BLaER1 treated with 17β-estradiol and CSF1 and Interleukin-3, amounts not matched to agents 10 nM and 100 nM (cell line): ENCODE data around the gene RASAL2.

Experiments
- H3K27ac ChIP-seq, 11 experiments: shearing (Covaris generic); formaldehyde crosslinking; 2 replicates each; pipeline ENCODE4 v1.8.1; 2022
- H3K27me3 ChIP-seq, 11 experiments: shearing (Covaris generic); formaldehyde crosslinking; 2 replicates each; pipeline ENCODE4 v1.8.1; 2022
- H3K36me3 ChIP-seq, 11 experiments: shearing (Covaris generic); formaldehyde crosslinking; 2 replicates each; pipeline ENCODE4 v1.8.1; 2022
- H3K4me1 ChIP-seq, 10 experiments: shearing (Covaris generic); formaldehyde crosslinking; 2 replicates each; pipeline ENCODE4 v1.8.1; 2022
- H3K4me2 ChIP-seq, 11 experiments: shearing (Covaris generic); formaldehyde crosslinking; 2 replicates each; pipeline ENCODE4 v1.8.1; 2022
- H3K4me3 ChIP-seq, 10 experiments: shearing (Covaris generic); formaldehyde crosslinking; 2 replicates each; pipeline ENCODE4 v1.8.1; 2022
- H3K9ac ChIP-seq, 11 experiments: shearing (Covaris generic); formaldehyde crosslinking; 2 replicates each; pipeline ENCODE4 v1.8.1; 2022
- H3K9me3 ChIP-seq, 11 experiments: shearing (Covaris generic); formaldehyde crosslinking; replicated peaks in 1 of 11; 2 replicates each; pipeline ENCODE4 v1.8.1; 2022
- H4K20me1 ChIP-seq, 11 experiments: shearing (Covaris generic); formaldehyde crosslinking; 2 replicates each; pipeline ENCODE4 v1.8.1; 2022
- Cebpa-rat ChIP-seq, 11 experiments: shearing (Covaris generic); IDR thresholded peaks; 2 replicates each; pipeline ENCODE4 v1.8.1; 2022

RASAL2 gene

GRCh38 chr1:178407655-178408054 is 313.8 kb downstream of the RASAL2 start:
- Histone ChIP-seq H3K27ac (peak overlapping the region in 7 of 11 experiments; percentile 39 to 86 (median 74); a peak in 14 of 22 replicates), H3K36me3 (peaks cover 0 to 33% (median 9%) of the 10 kb centered on the region in 11 experiments; a peak in 9 of 22 replicates), H4K20me1 (no peaks in the 10 kb centered on the region), H3K4me1 (peaks cover 27 to 68% (median 39%) of the 10 kb centered on the region in 10 experiments), H3K9ac (peak overlapping the region in 7 of 11 experiments; percentile 3 to 80 (median 63); a peak in 10 of 22 replicates), H3K4me3 (peak overlapping the region in 5 of 10 experiments; percentile 31 to 66 (median 57); a peak in 9 of 20 replicates), H3K27me3 (no peaks in the 10 kb centered on the region), H3K4me2 (peak overlapping the region in 10 of 11 experiments; percentile 2 to 79 (median 69); a peak in 17 of 22 replicates), H3K9me3 (peaks cover 43 to 55% (median 46%) of the 10 kb centered on the region in 11 experiments)
- no peak for TF ChIP-seq Cebpa-rat (IDR thresholded peaks at IDR 0.05)

GRCh38 chr1:178408871-178409270 is 315.0 kb downstream of the RASAL2 start:
- peak overlapping the region in 5 of 10 experiments; percentile 1 to 38 (median 35); a peak in 6 of 20 replicates for H3K4me3 ChIP-seq
- peaks cover 43 to 59% (median 47%) of the 10 kb centered on the region in 11 experiments for H3K9me3 ChIP-seq
- peak overlapping the region; percentile 21 to 79 (median 64) for H3K4me2 ChIP-seq
- peaks cover 27 to 72% (median 43%) of the 10 kb centered on the region in 10 experiments for H3K4me1 ChIP-seq
- H3K27me3 ChIP-seq, result no peaks in the 10 kb centered on the region
- peak overlapping the region in 10 of 11 experiments; percentile 16 to 86 (median 66); a peak in 18 of 22 replicates for H3K27ac ChIP-seq
- no peaks in the 10 kb centered on the region for H4K20me1 ChIP-seq
- H3K9ac ChIP-seq, result peak overlapping the region in 5 of 11 experiments; percentile 4 to 79 (median 29); a peak in 7 of 22 replicates
- peak in 3 of 11 experiments; percentile 20 to 43 (median 38); a peak in 1 of 22 replicates for TF ChIP-seq Cebpa-rat (IDR thresholded peaks at IDR 0.05)
- H3K36me3 ChIP-seq, result peaks cover 0 to 28% (median 9%) of the 10 kb centered on the region in 11 experiments; a peak in 9 of 22 replicates

- Histone ChIP-seq H4K20me1 (no peaks in the 10 kb centered on the region), H3K36me3 (peaks cover 0 to 21% (median 5%) of the 10 kb centered on the region in 11 experiments; a peak in 9 of 22 replicates), H3K9ac (peak overlapping the region in 2 of 11 experiments; percentile 4 to 79; a peak in 4 of 22 replicates), H3K4me3 (peak overlapping the region in 6 of 10 experiments; percentile 1 to 38 (median 26); a peak in 7 of 20 replicates), H3K4me1 (peaks cover 27 to 72% (median 43%) of the 10 kb centered on the region in 10 experiments), H3K27me3 (no peaks in the 10 kb centered on the region), H3K4me2 (peak overlapping the region; percentile 21 to 79 (median 64); a peak in 20 of 22 replicates), H3K9me3 (peaks cover 40 to 59% (median 48%) of the 10 kb centered on the region in 11 experiments), H3K27ac (peak overlapping the region in 10 of 11 experiments; percentile 16 to 86 (median 66); a peak in 16 of 22 replicates)
- no peak for TF ChIP-seq Cebpa-rat (IDR thresholded peaks at IDR 0.05)
Measured at GRCh38 chr1:178409541-178409940, 315.6 kb downstream of the RASAL2 start.

- H3K4me3 ChIP-seq, result peak overlapping the region in 3 of 10 experiments; percentile 1 to 20 (median 15); a peak in 2 of 20 replicates
- H3K27me3 ChIP-seq, result no peaks in the 10 kb centered on the region
- no peak for TF ChIP-seq Cebpa-rat (IDR thresholded peaks at IDR 0.05)
- peaks cover 27 to 55% (median 43%) of the 10 kb centered on the region in 10 experiments for H3K4me1 ChIP-seq
- H4K20me1 ChIP-seq, result no peaks in the 10 kb centered on the region
- H3K27ac ChIP-seq, result peak overlapping the region in 5 of 11 experiments; percentile 15 to 62 (median 42); a peak in 8 of 22 replicates
- H3K9me3 ChIP-seq, result peaks cover 35 to 63% (median 45%) of the 10 kb centered on the region in 11 experiments
- H3K4me2 ChIP-seq, result peak overlapping the region; percentile 15 to 70 (median 60); a peak in 20 of 22 replicates
- peaks cover 0 to 11% (median 0%) of the 10 kb centered on the region in 11 experiments; a peak in 1 of 22 replicates for H3K36me3 ChIP-seq
- H3K9ac ChIP-seq, result no peak overlapping the region
Measured at GRCh38 chr1:178411756-178412399, 318.0 kb downstream of the RASAL2 start.

GRCh38 chr1:178412400-178412770 is 318.5 kb downstream of the RASAL2 start:
- H3K9ac ChIP-seq, result no peak overlapping the region; a peak in 1 of 22 replicates
- TF ChIP-seq Cebpa-rat (IDR thresholded peaks at IDR 0.05), result no peak

GRCh38 chr1:178417858-178418257 is 324.0 kb downstream of the RASAL2 start:
- no peak overlapping the region for H3K27ac ChIP-seq
- no peak overlapping the region for H3K9ac ChIP-seq
- H3K4me3 ChIP-seq, result no peak overlapping the region
- no peak for TF ChIP-seq Cebpa-rat (IDR thresholded peaks at IDR 0.05)
- H3K36me3 ChIP-seq, result no peaks in the 10 kb centered on the region
- no peak overlapping the region for H3K4me2 ChIP-seq
- H3K27me3 ChIP-seq, result no peaks in the 10 kb centered on the region
- peaks cover 8 to 40% (median 20%) of the 10 kb centered on the region in 11 experiments; a peak in 18 of 22 replicates for H3K9me3 ChIP-seq
- H4K20me1 ChIP-seq, result no peaks in the 10 kb centered on the region
- H3K4me1 ChIP-seq, result peaks cover 0 to 3% (median 3%) of the 10 kb centered on the region in 10 experiments; a peak in 12 of 20 replicates

More at GRCh38 chr1:178412400-178412770, 318.5 kb downstream of the RASAL2 start:
- Histone ChIP-seq H3K27me3 (no peaks in the 10 kb centered on the region), H3K4me2 (peak overlapping the region in 9 of 11 experiments; percentile 20 to 70 (median 65); a peak in 17 of 22 replicates), H3K9me3 (peaks cover 39 to 68% (median 50%) of the 10 kb centered on the region in 11 experiments), H3K36me3 (peaks cover 0 to 11% (median 0%) of the 10 kb centered on the region in 11 experiments; a peak in 1 of 22 replicates), H3K27ac (peak overlapping the region in 3 of 11 experiments; percentile 5 to 62 (median 19); a peak in 5 of 22 replicates), H3K4me1 (peaks cover 26 to 50% (median 42%) of the 10 kb centered on the region in 10 experiments), H4K20me1 (no peaks in the 10 kb centered on the region), H3K4me3 (no peak overlapping the region)

- Histone ChIP-seq H3K27ac (no peak overlapping the region), H3K4me2 (no peak overlapping the region)
- no peak for TF ChIP-seq Cebpa-rat (IDR thresholded peaks at IDR 0.05)
Measured at GRCh38 chr1:178418284-178418955, 324.5 kb downstream of the RASAL2 start.

GRCh38 chr1:178434360-178434759 is 340.5 kb downstream of the RASAL2 start:
- no peaks in the 10 kb centered on the region for H3K36me3 ChIP-seq
- no peaks in the 10 kb centered on the region for H3K9me3 ChIP-seq
- H3K4me2 ChIP-seq, result no peak overlapping the region
- no peak overlapping the region for H3K4me3 ChIP-seq
- TF ChIP-seq Cebpa-rat (IDR thresholded peaks at IDR 0.05), result no peak
- H4K20me1 ChIP-seq, result no peaks in the 10 kb centered on the region; a peak in 1 of 22 replicates
- H3K27me3 ChIP-seq, result no peaks in the 10 kb centered on the region
- no peak overlapping the region for H3K27ac ChIP-seq
- H3K4me1 ChIP-seq, result no peaks in the 10 kb centered on the region
- H3K9ac ChIP-seq, result no peak overlapping the region

More at GRCh38 chr1:178418284-178418955, 324.5 kb downstream of the RASAL2 start:
- no peaks in the 10 kb centered on the region for H3K4me1 ChIP-seq
- H4K20me1 ChIP-seq, result no peaks in the 10 kb centered on the region
- H3K4me3 ChIP-seq, result no peak overlapping the region
- no peaks in the 10 kb centered on the region for H3K27me3 ChIP-seq
- H3K9ac ChIP-seq, result no peak overlapping the region
- no peaks in the 10 kb centered on the region for H3K36me3 ChIP-seq
- H3K9me3 ChIP-seq, result peaks cover 8 to 40% (median 20%) of the 10 kb centered on the region in 11 experiments; a peak in 18 of 22 replicates
